HL-60 (cell line): ENCODE results near the gene TBC1D1.

Experiments used
- DNase-seq, 2 experiments: peaks; one replicate each; pipeline ENCODE4 v3.0.0-alpha.2; 2010 to 2020; ENCODE audit warnings: low read depth in 1 of 2, low spot score in 1 of 2
- H3K27ac ChIP-seq: fragments of 250-450 bp; sonication (Bioruptor Pico); replicated peaks from 2 replicates; pipeline ENCODE4 v1.5.1; 2020; ENCODE audit warnings: mild to moderate bottlenecking, moderate library complexity
- H3K27me3 ChIP-seq: fragments of 250-450 bp; sonication (Bioruptor Pico); 2 replicates; pipeline ENCODE4 v1.5.1; 2021; ENCODE audit warnings: mild to moderate bottlenecking, moderate library complexity; ENCODE audit not compliant: insufficient read depth, poor library complexity, severe bottlenecking
- H3K4me3 ChIP-seq: replicated peaks from 2 replicates; pipeline ENCODE4 v1.5.1; 2011; ENCODE audit warnings: mild to moderate bottlenecking, control low read depth, low read length; ENCODE audit not compliant: insufficient read depth
- CTCF ChIP-seq: IDR thresholded peaks from one replicate; pipeline ENCODE4 v1.5.1; 2011; ENCODE audit warnings: low read length, control low read depth, inconsistent platforms; ENCODE audit not compliant: insufficient read depth
- GABPA ChIP-seq: IDR thresholded peaks from 2 replicates; pipeline ENCODE4 v1.6.1; 2012; ENCODE audit warnings: low read depth
- POLR2AphosphoS5 ChIP-seq: IDR thresholded peaks from 2 replicates; pipeline ENCODE4 v1.6.1; 2012; ENCODE audit warnings: low read depth
- REST ChIP-seq: IDR thresholded peaks from 2 replicates; pipeline ENCODE4 v1.6.1; 2012; ENCODE audit warnings: low read depth; ENCODE audit not compliant: insufficient replicate concordance
- SPI1 ChIP-seq: IDR thresholded peaks from 2 replicates; pipeline ENCODE4 v1.6.1; 2012; ENCODE audit warnings: low read depth, mild to moderate bottlenecking, borderline replicate concordance

Gene TBC1D1

GRCh38 chr4:37924946-37925345 lies 34.1 kb downstream of the TBC1D1 start:
- H3K4me3 ChIP-seq, result no peak overlapping the region

GRCh38 chr4:37927434-37927833 lies 36.5 kb downstream of the TBC1D1 start:
- Histone ChIP-seq H3K4me3 (no peak overlapping the region), H3K27ac (no peak overlapping the region), H3K27me3 (no peaks in the 10 kb centered on the region)
- no peak for DNase-seq
- TF ChIP-seq REST (no peak), POLR2AphosphoS5 (no peak), CTCF (no peak), SPI1 (no peak), GABPA (no peak)

More at GRCh38 chr4:37924946-37925345, 34.1 kb downstream of the TBC1D1 start:
- Histone ChIP-seq H3K27me3 (no peaks in the 10 kb centered on the region), H3K27ac (no peak overlapping the region)
- no peak for TF ChIP-seq REST
- no peak for TF ChIP-seq GABPA
- no peak for TF ChIP-seq CTCF
- no peak for TF ChIP-seq SPI1
- TF ChIP-seq POLR2AphosphoS5, result no peak
- DNase-seq, result no peak

GRCh38 chr4:37928426-37929416 lies 37.8 kb downstream of the TBC1D1 start:
- TF ChIP-seq CTCF (no peak), REST (no peak), GABPA (no peak)
- H3K27me3 ChIP-seq, result no peaks in the 10 kb centered on the region
- no peak overlapping the region for H3K4me3 ChIP-seq
- DNase-seq, result no peak
- no peak overlapping the region for H3K27ac ChIP-seq
